ENCODE data around the gene FOXP3.

GRCh38 chrX:49303346-49303745 lies 38.8 kb upstream of the FOXP3 start, which contains the start of gene GAGE10:
- no peak for TF ChIP-seq CTCF (IDR thresholded peaks at IDR 0.05)
- no peak for TF ChIP-seq EP300 (IDR thresholded peaks at IDR 0.05)
- no peak for TF ChIP-seq POLR2AphosphoS5 (IDR thresholded peaks at IDR 0.05)
- no peak for TF ChIP-seq POLR2A (IDR thresholded peaks at IDR 0.05)

All from upper lobe of left lung (tissue), 4 donors.